ENCODE measurements around the gene RABGAP1. TPM values are rescaled to one million over a fixed set of nuclear protein-coding genes. Genes with fewer than 3 reads are reported as not detected.

The RABGAP1 gene
- total RNA-seq, 1 experiment from 2014 or later, result 21.4 TPM

GRCh38 chr9:123138163-123138562 is 197.3 kb downstream of the RABGAP1 start:
- no peak for DNase-seq (ENCODE audit: extremely low read depth, low read depth)

- no peak for DNase-seq (ENCODE audit: extremely low read depth, low read depth)
Observed at GRCh38 chr9:123149067-123149466, 208.2 kb downstream of the RABGAP1 start.

- DNase-seq (ENCODE audit: extremely low read depth, low read depth), result no peak
Observed at GRCh38 chr9:123150708-123151503, 210.1 kb downstream of the RABGAP1 start.

Small RNA genes within 50 kb of the gene (small RNA-seq; reads per million reads assigned to genes)
- gene GPR21 (0 reads per million in 2 experiments), gene RNY1P15 (0 to 0.02 reads per million in 2 experiments)

Other genes with a start within 250 kb of the RABGAP1 start
- not detected in 2 replicates for gene OR1L4, start 217.0 kb upstream of the RABGAP1 start, total RNA-seq (2014; rRNA removed; shearing (Covaris generic))
- gene OR1L6, start 198.7 kb upstream of the RABGAP1 start, total RNA-seq (2014; rRNA removed; shearing (Covaris generic)), result not detected in 2 replicates
- gene OR5C1, start 152.1 kb upstream of the RABGAP1 start, total RNA-seq (2014; rRNA removed; shearing (Covaris generic)), result not detected in 2 replicates
- gene OR1K1, start 140.9 kb upstream of the RABGAP1 start, total RNA-seq (2014; rRNA removed; shearing (Covaris generic)), result not detected in 2 replicates
- 25.9 and 32.3 TPM in 2 replicates for gene PDCL, start 112.4 kb upstream of the RABGAP1 start, total RNA-seq (2014; rRNA removed; shearing (Covaris generic))
- gene RC3H2, start 35.7 kb upstream of the RABGAP1 start, total RNA-seq (2014; rRNA removed; shearing (Covaris generic)), result 58.7 and 63.6 TPM in 2 replicates
- gene ZBTB6, start 27.7 kb upstream of the RABGAP1 start, total RNA-seq (2014; rRNA removed; shearing (Covaris generic)), result 17.0 and 19.8 TPM in 2 replicates
- 5.9 and 8.2 TPM in 2 replicates for gene ZBTB26, start 9.5 kb upstream of the RABGAP1 start, total RNA-seq (2014; rRNA removed; shearing (Covaris generic))
- 0.20 and 0.49 TPM in 2 replicates for gene GPR21, start 92.6 kb downstream of the RABGAP1 start, total RNA-seq (2014; rRNA removed; shearing (Covaris generic))